WTC11 (cell line): ENCODE results near the gene ARMH2. TPM values are rescaled to one million over a fixed set of nuclear protein-coding genes. Genes with fewer than 3 reads are reported as not detected.

ENCODE experiments used
- ATAC-seq: fragments of 200-7000 bp; cut with Tn5 transposase; 2 replicates; pipeline ENCODE4 v1.10.0; 2021; ENCODE audit warnings: mild to moderate bottlenecking, moderate library complexity
- CTCF ChIA-PET: fragments of 300-600 bp; sonication (Branson Sonifier 250); formaldehyde crosslinking; loops from one replicate; lab custom pipeline; 2021; ENCODE audit warnings: antibody characterized with exemption; lab: Charles Lee
- POLR2A ChIA-PET: fragments of 350-600 bp; sonication (Branson Sonifier 250); formaldehyde crosslinking; loops from one replicate; lab custom pipeline; 2021; ENCODE audit warnings: antibody characterized with exemption; lab: Charles Lee
- DNase-seq: peaks from one replicate; pipeline ENCODE4 v3.0.0; 2021; ENCODE audit warnings: low spot score
- H3K27ac Mint-ChIP-seq: 2 replicates; pipeline ENCODE4 v1.8.0; 2021; ENCODE audit warnings: mixed read lengths
- H3K27me3 Mint-ChIP-seq: 2 replicates; pipeline ENCODE4 v1.8.0; 2021; ENCODE audit warnings: low read depth, mild to moderate bottlenecking, moderate library complexity, mixed read lengths
- H3K36me3 Mint-ChIP-seq: 2 replicates; pipeline ENCODE4 v1.8.0; 2021; ENCODE audit warnings: mixed read lengths
- H3K4me1 Mint-ChIP-seq: 2 replicates; pipeline ENCODE4 v1.8.0; 2022; ENCODE audit warnings: mixed read lengths
- H3K4me3 Mint-ChIP-seq: 2 replicates; pipeline ENCODE4 v1.8.0; 2021; ENCODE audit warnings: mild to moderate bottlenecking, moderate library complexity, mixed read lengths
- H3K9me3 Mint-ChIP-seq: 2 replicates; pipeline ENCODE4 v1.8.0; 2021; ENCODE audit warnings: mixed read lengths
- AR ChIP-seq: fragments of 250-450 bp; sonication (Bioruptor Pico); IDR thresholded peaks from 2 replicates; pipeline ENCODE4 v1.9.0; 2021; ENCODE audit warnings: mild to moderate bottlenecking
- ARID4B ChIP-seq: sonication (generic); formaldehyde crosslinking; IDR thresholded peaks from 2 replicates; pipeline ENCODE4 v1.8.0; 2023; ENCODE audit warnings: missing genetic modification reagents, mild to moderate bottlenecking, borderline replicate concordance
- CTCF ChIP-seq: fragments of 200-600 bp; IDR thresholded peaks from 2 replicates; pipeline ENCODE4 v1.8.0; 2022; ENCODE audit warnings: antibody characterized with exemption
- FOXP1 ChIP-seq: sonication (generic); formaldehyde crosslinking; IDR thresholded peaks from 2 replicates; pipeline ENCODE4 v1.8.0; 2022; ENCODE audit warnings: missing genetic modification reagents, mild to moderate bottlenecking, moderate library complexity, borderline replicate concordance
- GRHL2 ChIP-seq: fragments of 250-450 bp; sonication (Bioruptor Pico); IDR thresholded peaks from 2 replicates; pipeline ENCODE4 v1.8.0; 2022; ENCODE audit warnings: mild to moderate bottlenecking, moderate library complexity; ENCODE audit not compliant: insufficient replicate concordance, severe bottlenecking
- KAT7 ChIP-seq: sonication (generic); formaldehyde crosslinking; IDR thresholded peaks from 2 replicates; pipeline ENCODE4 v1.8.1; 2023; ENCODE audit warnings: missing genetic modification reagents, mild to moderate bottlenecking, borderline replicate concordance
- NFE2L1 ChIP-seq: sonication (generic); formaldehyde crosslinking; IDR thresholded peaks from 2 replicates; pipeline ENCODE4 v1.8.1; 2023; ENCODE audit warnings: missing genetic modification reagents
- PREB ChIP-seq: sonication (generic); formaldehyde crosslinking; IDR thresholded peaks from 2 replicates; pipeline ENCODE4 v1.8.1; 2022; ENCODE audit warnings: mild to moderate bottlenecking, missing genetic modification reagents, moderate library complexity, borderline replicate concordance
- RORB ChIP-seq: fragments of 250-450 bp; sonication (Bioruptor Pico); IDR thresholded peaks from 2 replicates; pipeline ENCODE4 v1.9.0; 2021; ENCODE audit warnings: mild to moderate bottlenecking
- TEAD4 ChIP-seq: sonication (generic); formaldehyde crosslinking; IDR thresholded peaks from 2 replicates; pipeline ENCODE4 v1.8.0; 2022; ENCODE audit warnings: mild to moderate bottlenecking, missing genetic modification reagents
- TP53 ChIP-seq: sonication (generic); formaldehyde crosslinking; IDR thresholded peaks from 2 replicates; pipeline ENCODE4 v1.8.1; 2023; ENCODE audit warnings: mild to moderate bottlenecking, missing genetic modification reagents
- ZNF121 ChIP-seq: sonication (generic); formaldehyde crosslinking; IDR thresholded peaks from 2 replicates; pipeline ENCODE4 v1.8.0; 2023; ENCODE audit warnings: missing genetic modification reagents
- ZNF512 ChIP-seq: sonication (generic); formaldehyde crosslinking; IDR thresholded peaks from 2 replicates; pipeline ENCODE4 v1.8.1; 2022; ENCODE audit warnings: missing genetic modification reagents, borderline replicate concordance
- total RNA-seq: library from RNA; stranded (reverse); gene quantifications from 3 replicates; pipeline ENCODE4 v1.2.3, GENCODE V29; 2021
- TF ChIP-seq, protein P1 (sequence below): fragments of 250-450 bp; sonication (Bioruptor Pico); conservative IDR thresholded peaks from 2 replicates; pipeline ENCODE4 v1.9.0; 2021; ENCODE audit warnings: mild to moderate bottlenecking

The ARMH2 gene
- total RNA-seq, 1 experiment from 2014 or later = not detected

DNA sequence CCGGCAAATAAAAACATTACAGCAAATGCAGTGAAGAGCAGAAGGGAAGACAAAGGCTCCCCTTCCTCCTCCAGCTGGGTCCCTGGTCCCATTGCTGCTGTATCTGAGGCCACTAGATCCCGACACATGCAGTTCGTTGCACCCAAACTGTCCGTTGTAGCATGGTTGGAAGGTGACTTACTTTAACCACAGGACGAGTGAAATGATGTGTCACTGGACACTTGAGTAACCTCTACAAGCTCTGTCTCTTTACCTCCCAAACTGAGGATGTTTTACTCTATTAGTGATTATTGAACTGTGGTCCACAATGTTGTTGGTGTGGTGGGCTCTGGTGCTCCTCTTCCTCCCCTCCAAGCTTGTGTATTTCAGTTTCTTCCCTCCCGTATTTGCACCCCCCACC is 46.2 kb upstream of the ARMH2 start (continued):
- TF ChIP-seq, protein P1, sequence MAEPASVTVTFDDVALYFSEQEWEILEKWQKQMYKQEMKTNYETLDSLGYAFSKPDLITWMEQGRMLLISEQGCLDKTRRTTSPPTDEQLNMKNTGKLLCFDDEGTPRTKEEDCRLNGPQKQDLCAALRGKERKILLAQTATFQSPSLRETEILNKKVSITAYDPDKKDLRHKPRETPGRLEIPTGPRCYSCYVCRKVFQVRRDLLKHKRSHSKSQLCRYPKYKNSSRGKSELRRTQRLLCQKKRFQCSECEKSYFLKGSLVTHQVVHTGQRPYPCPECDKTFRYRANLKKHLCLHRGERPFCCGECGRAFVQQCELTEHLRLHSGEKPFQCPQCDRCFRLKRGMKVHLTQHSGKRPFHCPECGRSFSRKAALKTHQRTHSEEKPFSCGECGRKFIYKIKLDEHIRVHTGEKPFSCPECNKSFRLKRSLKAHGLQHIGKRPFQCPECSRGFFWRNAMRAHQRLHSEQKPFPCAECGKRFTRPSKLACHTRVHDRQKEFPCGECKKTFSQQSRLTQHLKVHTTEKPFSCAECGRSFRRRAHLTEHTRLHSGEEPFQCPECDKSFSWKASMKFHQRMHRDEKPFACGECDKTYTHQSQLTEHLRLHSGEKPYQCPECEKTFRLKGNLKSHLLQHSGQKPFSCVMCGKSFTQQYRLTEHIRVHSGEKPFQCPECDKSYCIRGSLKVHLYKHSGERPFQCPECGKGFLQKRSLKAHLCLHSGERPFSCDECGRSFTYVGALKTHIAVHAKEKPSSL (CRISPR knock-in tag) = no peak

DNA sequence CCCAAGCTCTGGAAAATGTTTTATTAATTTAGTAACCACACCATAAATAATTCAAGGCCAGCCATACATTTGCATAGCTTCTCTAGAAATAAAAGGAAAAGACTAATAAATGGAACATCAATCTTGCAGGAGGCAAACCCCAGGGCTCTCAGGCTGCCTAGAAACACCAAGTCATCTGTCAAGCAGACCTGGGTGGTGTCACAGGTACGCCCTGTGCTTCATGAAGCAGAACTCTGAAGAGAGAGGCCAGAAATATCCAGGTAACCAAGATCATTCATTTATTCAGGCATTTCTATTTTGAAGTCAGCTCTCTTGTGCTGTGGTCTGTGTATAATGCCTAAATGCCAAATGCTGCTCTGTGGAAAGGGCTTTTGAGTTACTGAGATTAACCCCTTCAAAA is 45.3 kb upstream of the ARMH2 start:
- H3K27me3 Mint-ChIP-seq = no peaks in the 10 kb centered on the region
- peaks cover 19% of the 10 kb centered on the region for H3K36me3 Mint-ChIP-seq
- ATAC-seq (no peak), DNase-seq (no peak)
- H3K9me3 Mint-ChIP-seq = no peaks in the 10 kb centered on the region
- POLR2A ChIA-PET = no interaction called here
- no peak overlapping the region for H3K4me3 Mint-ChIP-seq
- H3K27ac Mint-ChIP-seq = no peak overlapping the region
- CTCF ChIA-PET = interaction anchor here (0.7 to 1.7 kb wide), 2 partner anchors 12 to 47 kb away, joined by 4 to 7 read pairs; no protein-coding TSS in a partner anchor
- no peak for TF ChIP-seq FOXP1 (CRISPR knock-in tag)
- no peak for TF ChIP-seq AR (CRISPR knock-in tag)
- TF ChIP-seq TP53 (CRISPR knock-in tag) = no peak
- TF ChIP-seq TEAD4 (CRISPR knock-in tag) = no peak
- peaks cover 6% of the 10 kb centered on the region; the same call in 1 of the 2 replicates for H3K4me1 Mint-ChIP-seq

- Mint-ChIP-seq H3K9me3 (peaks cover 3% of the 10 kb centered on the region; the same call in 1 of the 2 replicates), H3K4me3 (no peak overlapping the region), H3K27ac (no peak overlapping the region), H3K36me3 (peaks cover 11% of the 10 kb centered on the region), H3K4me1 (no peaks in the 10 kb centered on the region), H3K27me3 (no peaks in the 10 kb centered on the region)
- no peak for DNase-seq
- ChIA-PET POLR2A (no interaction called here), CTCF (no interaction called here)
- no peak for TF ChIP-seq CTCF
- no peak for TF ChIP-seq KAT7 (CRISPR knock-in tag)
- TF ChIP-seq ZNF121 = no peak
- TF ChIP-seq ARID4B (CRISPR knock-in tag) = no peak
- TF ChIP-seq NFE2L1 (CRISPR knock-in tag) = no peak
- TF ChIP-seq RORB (CRISPR knock-in tag) = no peak
- no peak for TF ChIP-seq PREB (CRISPR knock-in tag)
- no peak for TF ChIP-seq GRHL2 (CRISPR knock-in tag)
- TF ChIP-seq ZNF512 = no peak
- no peak for ATAC-seq
Observed at GRCh38 chr6:24840187-24840586, 41.5 kb upstream of the ARMH2 start.
